Vagina (tissue), 2 donors: ENCODE data around the gene SLC9C1.

Source experiments
- CTCF ChIP-seq, 3 experiments: fragments of 450-650 bp in 2 of 3; fragments of 200-600 bp in 1 of 3; sonication (generic) in 1 of 3; IDR thresholded peaks; one replicate each; pipeline ENCODE4 v1.5.1; 2017 to 2019; ENCODE audit warnings: antibody characterized with exemption in 3 of 3, mild to moderate bottlenecking in 2 of 3, moderate library complexity in 2 of 3
- POLR2A ChIP-seq, 2 donors: fragments of 450-650 bp; IDR thresholded peaks; one replicate each; pipeline ENCODE4 v1.6.1; 2017; ENCODE audit warnings: antibody characterized with exemption in 2 of 2, mild to moderate bottlenecking in 2 of 2, moderate library complexity in 2 of 2
- POLR2AphosphoS5 ChIP-seq, 2 donors: sonication (generic); formaldehyde crosslinking; IDR thresholded peaks; one replicate each; pipeline ENCODE4 v1.9.0; 2017; ENCODE audit warnings: antibody characterized with exemption in 2 of 2, mild to moderate bottlenecking in 2 of 2, low read depth in 1 of 2; ENCODE audit not compliant: insufficient read depth in 1 of 2

GRCh38 chr3:112280266-112280665, 13.8 kb downstream of the SLC9C1 start:
- TF ChIP-seq CTCF (IDR thresholded peaks at IDR 0.05) (no peak), POLR2AphosphoS5 (IDR thresholded peaks at IDR 0.05; ENCODE audit: insufficient read depth in 1 of 2, low read depth in 1 of 2) (no peak), POLR2A (IDR thresholded peaks at IDR 0.05) (no peak)
